Ovary (tissue), 9 donors: ENCODE data around the gene ATP7A. TPM values are rescaled to one million over a fixed set of nuclear protein-coding genes. Genes with fewer than 3 reads are reported as not detected.

Source experiments
- DNase-seq, 5 donors: peaks; one replicate each; pipeline ENCODE4 v3.0.0-alpha.2; 2019 to 2020
- H3K27ac ChIP-seq, 2 donors: fragments of 200-600 bp; one replicate each; pipeline versions ENCODE4 v1.5.1 to v1.8.0; 2019 to 2022
- H3K27me3 ChIP-seq: fragments of 200-600 bp; one replicate; pipeline ENCODE4 v1.8.0; 2022
- H3K36me3 ChIP-seq: fragments of 200-600 bp; sonication (generic); one replicate; pipeline ENCODE4 v1.5.1; 2019
- H3K4me1 ChIP-seq: one replicate; pipeline ENCODE4 v1.8.1; 2013; ENCODE audit warnings: mild to moderate bottlenecking, moderate library complexity; ENCODE audit not compliant: insufficient read depth
- H3K4me3 ChIP-seq: fragments of 200-600 bp; sonication (generic); one replicate; pipeline ENCODE4 v1.5.1; 2017
- H3K9me3 ChIP-seq, 2 donors: fragments of 200-600 bp in 1 of 2; sonication (generic) in 1 of 2; one replicate each; pipeline versions ENCODE4 v1.5.1 to v1.8.1; 2013 to 2019; ENCODE audit warnings: mild to moderate bottlenecking in 1 of 2, moderate library complexity in 1 of 2
- EP300 ChIP-seq: sonication (generic); formaldehyde crosslinking; IDR thresholded peaks from one replicate; pipeline ENCODE4 v1.6.1; 2017; ENCODE audit warnings: antibody characterized with exemption
- POLR2A ChIP-seq: fragments of 450-650 bp; IDR thresholded peaks from one replicate; pipeline ENCODE4 v1.6.1; 2017; ENCODE audit warnings: antibody characterized with exemption, mild to moderate bottlenecking, moderate library complexity
- WGBS, 3 donors: extraction: QIAGEN DNeasy Blood & Tissue Kit in 1 of 3; methylation state at CpG; one replicate each; pipeline versions ENCODE4 v1.1.5 to v1.1.7; 2013 to 2017; 5-methylcytosine and 5-hydroxymethylcytosine counted together
- intact Hi-C, 4 donors: fragments of 100-400 bp; cut with DNase I; formaldehyde crosslinking; loops; one replicate each; pipeline versions ENCODE4 v1.11.0 to v1.15.1; 2022 to 2023
- polyA plus RNA-seq, 2 donors: library from polyadenylated mRNA; stranded (reverse); fragments of 200-250 nt in 1 of 2; fragments of 350-450 nt in 1 of 2; fragmentation: Illumina TruSeq in 1 of 2; extraction: RNeasy Lipid Tissue Mini Kit (QIAGEN cat#74804) in 1 of 2; gene quantifications; one replicate each; pipeline ENCODE4 v1.2.3, GENCODE V29; 2013 to 2014
- small RNA-seq: library from RNA; depleted of rRNA; stranded (forward); fragments of <200 nt; gene quantifications from one replicate; pipeline ENCODE3, GENCODE V24; 2016
- total RNA-seq, 7 donors: library from RNA; depleted of rRNA in 2 of 7; stranded (reverse); fragments of >200 nt in 2 of 7; fragmentation: NEBNext Ultra II Directional in 3 of 7; extraction: Animal tissue kit (Norgen Biotek cat#: 25700) in 3 of 7; gene quantifications; one replicate each; pipeline versions ENCODE4 v1.1.0 to v1.2.4, GENCODE V29; 2016 to 2023
- TF ChIP-seq, protein P1 (sequence below), 3 donors: fragments of 450-650 bp in 2 of 3; fragments of 200-600 bp in 1 of 3; IDR thresholded peaks; one replicate each; pipeline versions ENCODE4 v1.5.1 to v1.8.0; 2016 to 2022; ENCODE audit warnings: antibody characterized with exemption in 3 of 3, mild to moderate bottlenecking in 1 of 3
- donor health status: DM: no; HTN: no; CAD: no; lungs with moderate emphysema.
- donor health status: DM: no; HTN: no; CAD: no.
- donor health status: Bipolar disorder and iron deficiency.
- donor health status: DM: yes; HTN: yes; CAD: no.
- donor health status: DM: no; HTN: no; CAD: no.
- donor health status: DM: yes; HTN: yes; CAD: no.

The ATP7A gene
- total and polyA plus RNA-seq, 9 donors = 2.3 to 11.2 (median 10.2) TPM

DNA sequence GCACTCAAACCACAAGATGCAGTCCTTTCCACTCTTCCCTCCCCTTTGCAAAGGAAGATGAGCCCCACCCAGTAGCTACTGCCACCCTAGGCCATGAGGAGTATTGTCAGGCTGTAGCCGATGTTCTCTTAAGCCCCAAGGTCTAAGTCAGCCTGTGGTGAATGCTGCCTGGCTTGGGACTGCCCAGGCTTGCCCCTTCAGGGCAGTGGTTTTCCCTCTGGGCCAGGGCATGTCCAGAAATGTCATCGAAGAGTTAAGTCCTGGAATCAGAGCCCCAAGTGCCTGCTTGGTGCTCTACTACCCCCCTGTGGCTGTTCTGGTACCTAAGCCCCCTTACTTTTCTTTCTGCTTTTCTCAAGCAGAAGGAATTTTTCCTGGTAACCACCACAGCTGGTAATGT, 181.8 kb downstream of the ATP7A start:
- intact Hi-C loops = no loop called here
- no peaks in the 10 kb centered on the region for H3K27me3 ChIP-seq
- no peak for TF ChIP-seq POLR2A
- TF ChIP-seq EP300 = no peak
- TF ChIP-seq, protein P1, sequence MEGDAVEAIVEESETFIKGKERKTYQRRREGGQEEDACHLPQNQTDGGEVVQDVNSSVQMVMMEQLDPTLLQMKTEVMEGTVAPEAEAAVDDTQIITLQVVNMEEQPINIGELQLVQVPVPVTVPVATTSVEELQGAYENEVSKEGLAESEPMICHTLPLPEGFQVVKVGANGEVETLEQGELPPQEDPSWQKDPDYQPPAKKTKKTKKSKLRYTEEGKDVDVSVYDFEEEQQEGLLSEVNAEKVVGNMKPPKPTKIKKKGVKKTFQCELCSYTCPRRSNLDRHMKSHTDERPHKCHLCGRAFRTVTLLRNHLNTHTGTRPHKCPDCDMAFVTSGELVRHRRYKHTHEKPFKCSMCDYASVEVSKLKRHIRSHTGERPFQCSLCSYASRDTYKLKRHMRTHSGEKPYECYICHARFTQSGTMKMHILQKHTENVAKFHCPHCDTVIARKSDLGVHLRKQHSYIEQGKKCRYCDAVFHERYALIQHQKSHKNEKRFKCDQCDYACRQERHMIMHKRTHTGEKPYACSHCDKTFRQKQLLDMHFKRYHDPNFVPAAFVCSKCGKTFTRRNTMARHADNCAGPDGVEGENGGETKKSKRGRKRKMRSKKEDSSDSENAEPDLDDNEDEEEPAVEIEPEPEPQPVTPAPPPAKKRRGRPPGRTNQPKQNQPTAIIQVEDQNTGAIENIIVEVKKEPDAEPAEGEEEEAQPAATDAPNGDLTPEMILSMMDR (IDR thresholded peaks at IDR 0.05) = no peak
- WGBS, 3 donors = 32 to 58% (median 51%) methylated on average over 2 of the region's 2 CpGs
- H3K4me3 ChIP-seq = no peak overlapping the region
- no peaks in the 10 kb centered on the region for H3K4me1 ChIP-seq
- H3K36me3 ChIP-seq = no peaks in the 10 kb centered on the region
- no peaks in the 10 kb centered on the region for H3K9me3 ChIP-seq
- DNase-seq = no peak
- no peak overlapping the region for H3K27ac ChIP-seq

DNA sequence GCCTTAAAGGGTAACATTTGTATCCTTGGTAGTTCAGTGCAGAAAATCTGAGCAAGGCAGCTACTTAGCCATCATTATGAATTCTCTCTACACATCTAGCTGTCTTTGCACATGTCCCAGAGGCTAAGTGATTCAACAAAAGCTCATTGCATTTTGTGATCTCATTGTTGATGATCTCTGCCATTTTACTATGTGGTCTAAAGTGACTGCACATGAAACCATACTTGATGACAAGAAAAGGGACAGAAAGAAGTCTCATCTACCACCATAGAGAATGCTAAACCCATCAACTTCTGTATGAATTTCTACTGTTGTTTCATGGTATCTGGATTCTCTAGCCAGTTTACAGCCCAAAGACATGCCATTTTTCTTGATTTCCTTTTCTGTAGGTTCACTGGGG, 187.6 kb downstream of the ATP7A start:
- Histone ChIP-seq H3K27me3 (no peaks in the 10 kb centered on the region), H3K27ac (no peak overlapping the region), H3K36me3 (no peaks in the 10 kb centered on the region), H3K9me3 (no peaks in the 10 kb centered on the region), H3K4me3 (no peak overlapping the region), H3K4me1 (no peaks in the 10 kb centered on the region)
- intact Hi-C loops = no loop called here
- DNase-seq = no peak
- TF ChIP-seq EP300 = no peak
- no peak for TF ChIP-seq POLR2A
- TF ChIP-seq, protein P1 (IDR thresholded peaks at IDR 0.05) = no peak

Small RNA genes lying within 50 kb of the gene (small RNA-seq; reads per million reads assigned to genes)
- not detected for gene RN7SL460P

Other genes starting within 250 kb of the ATP7A start
- gene ATRX, start 124.5 kb upstream of the ATP7A start, total RNA-seq = 100 to 1,000 TPM in 3 of 7 donors, 10 to 100 TPM in 4; 81.9 to 123 (median 99.7) TPM
- 10 to 100 TPM; 21.8 to 32.1 TPM for gene ATRX, start 124.5 kb upstream of the ATP7A start, polyA plus RNA-seq
- 10 to 100 TPM; 37.7 to 60.8 (median 47.4) TPM for gene MAGT1, start 15.3 kb upstream of the ATP7A start, total RNA-seq
- gene MAGT1, start 15.3 kb upstream of the ATP7A start, polyA plus RNA-seq = 10 to 100 TPM; 24.4 to 49.9 TPM
- gene COX7B, start 11.2 kb upstream of the ATP7A start, total RNA-seq = 100 to 1,000 TPM in 6 of 7 donors, 10 to 100 TPM in 1; 99.4 to 301 (median 133) TPM
- gene COX7B, start 11.2 kb upstream of the ATP7A start, polyA plus RNA-seq = 100 to 1,000 TPM; 229 to 250 TPM
- gene PGAM4, start 58.9 kb downstream of the ATP7A start, total RNA-seq = 1 to 10 TPM in 1 of 7 donors, not detected in 6; 1.7 TPM
- not detected for gene PGAM4, start 58.9 kb downstream of the ATP7A start, polyA plus RNA-seq
- 100 to 1,000 TPM in 6 of 7 donors, 10 to 100 TPM in 1; 73.6 to 216 (median 132) TPM for gene PGK1, start 193.6 kb downstream of the ATP7A start, total RNA-seq
- gene PGK1, start 193.6 kb downstream of the ATP7A start, polyA plus RNA-seq = 100 to 1,000 TPM in 1 of 2 donors, 10 to 100 TPM in 1; 72.5 to 251 TPM
- 10 to 100 TPM; 15.0 to 26.9 (median 18.3) TPM for gene TAF9B, start 229.0 kb downstream of the ATP7A start, total RNA-seq
- 10 to 100 TPM; 14.3 to 22.9 TPM for gene TAF9B, start 229.0 kb downstream of the ATP7A start, polyA plus RNA-seq